Fibroblast of pulmonary artery (primary cell): ENCODE results near the gene TGFB1.
A peak's percentile ranks its signal among the peaks of the same experiment; 100 is the strongest.

Experiments
- DNase-seq: peaks from one replicate; pipeline ENCODE4 v3.0.0-alpha.2; 2010; ENCODE audit warnings: low read depth
- H3K4me3 ChIP-seq: replicated peaks from 2 replicates; pipeline ENCODE4 v1.5.1; 2011; ENCODE audit warnings: low read depth, mild to moderate bottlenecking, control low read depth, low read length, moderate library complexity
- CTCF ChIP-seq: IDR thresholded peaks from 2 replicates; pipeline ENCODE4 v1.5.1; 2011; ENCODE audit warnings: mild to moderate bottlenecking, control low read depth, low read length, inconsistent platforms; ENCODE audit errors: missing control alignments

Gene TGFB1

GRCh38 chr19:41353466-41354342 is at the start of gene TGFB1:
Gene TGFB1, minus strand, starts transcription at chr19:41353922. Its CDS starts 878 bp downstream, at chr19:41353044.
- DNase-seq: peak; percentile 93
- H3K4me3 ChIP-seq: peak within 1 kb of the TSS; percentile 93
- TF ChIP-seq CTCF: peak; percentile 80

DNA sequence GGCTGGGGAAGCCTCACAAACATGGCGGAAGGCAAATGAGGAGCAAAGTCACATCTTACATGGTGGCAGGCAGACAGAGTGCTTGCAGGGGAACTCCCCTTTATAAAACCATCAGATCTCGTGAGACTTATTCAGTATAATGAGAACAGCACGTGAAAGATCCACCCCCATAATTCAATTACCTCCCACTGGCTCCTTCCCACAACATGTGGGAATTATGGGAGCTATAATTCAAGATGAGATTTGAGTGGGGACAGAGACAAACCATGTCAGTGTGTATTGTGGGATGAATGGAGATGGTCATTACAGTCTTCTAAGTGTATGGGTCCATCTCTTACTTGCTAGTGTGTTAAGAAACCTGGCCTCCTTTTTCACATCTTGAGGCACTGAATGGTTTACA is 48.3 kb upstream of the TGFB1 start:
- H3K4me3 ChIP-seq: no peak overlapping the region
- no peak for DNase-seq
- no peak for TF ChIP-seq CTCF

DNA sequence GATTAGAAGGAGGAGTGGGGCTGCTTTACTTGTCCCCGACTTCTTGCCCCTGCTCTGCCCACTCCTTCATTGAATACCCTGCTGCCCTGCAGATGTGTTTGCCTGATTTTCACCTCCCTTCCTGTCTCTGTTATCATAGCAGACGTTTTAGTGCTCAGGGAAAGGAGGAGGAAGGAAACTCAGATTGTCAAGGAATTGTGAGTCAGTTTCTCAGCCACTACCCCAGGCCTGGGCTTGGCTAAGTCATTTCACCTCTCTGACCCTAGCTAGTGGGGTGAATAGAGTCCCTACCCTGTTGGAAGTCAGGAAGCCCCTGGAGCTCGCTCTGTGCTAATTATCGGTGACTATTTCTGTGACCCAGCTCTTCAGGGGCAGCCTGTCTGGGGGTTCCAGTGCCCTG is 47.8 kb upstream of the TGFB1 start:
- no peak for DNase-seq
- no peak overlapping the region for H3K4me3 ChIP-seq
- no peak for TF ChIP-seq CTCF

DNA sequence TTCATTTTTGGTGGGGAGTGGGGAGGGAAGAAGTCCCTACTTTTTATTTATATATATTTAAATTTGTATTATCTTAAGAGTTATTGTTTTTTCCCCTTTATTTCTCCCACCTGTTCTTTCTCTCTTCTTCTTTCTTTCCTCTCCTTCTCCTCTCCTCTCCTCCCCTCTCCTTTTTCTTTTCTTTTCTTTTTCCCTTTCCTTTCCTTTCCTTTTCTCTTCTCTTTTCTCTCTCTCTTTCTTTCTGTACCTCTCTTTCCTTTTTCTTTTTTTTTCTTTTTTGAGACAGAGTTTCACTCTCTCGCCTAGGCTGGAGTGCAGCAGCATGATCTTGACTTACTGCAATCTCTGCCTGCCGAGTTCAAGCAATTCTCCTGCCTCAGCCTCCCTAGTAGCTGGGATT is 45.8 kb upstream of the TGFB1 start:
- no peak for TF ChIP-seq CTCF
- DNase-seq: no peak
- H3K4me3 ChIP-seq: no peak overlapping the region

DNA sequence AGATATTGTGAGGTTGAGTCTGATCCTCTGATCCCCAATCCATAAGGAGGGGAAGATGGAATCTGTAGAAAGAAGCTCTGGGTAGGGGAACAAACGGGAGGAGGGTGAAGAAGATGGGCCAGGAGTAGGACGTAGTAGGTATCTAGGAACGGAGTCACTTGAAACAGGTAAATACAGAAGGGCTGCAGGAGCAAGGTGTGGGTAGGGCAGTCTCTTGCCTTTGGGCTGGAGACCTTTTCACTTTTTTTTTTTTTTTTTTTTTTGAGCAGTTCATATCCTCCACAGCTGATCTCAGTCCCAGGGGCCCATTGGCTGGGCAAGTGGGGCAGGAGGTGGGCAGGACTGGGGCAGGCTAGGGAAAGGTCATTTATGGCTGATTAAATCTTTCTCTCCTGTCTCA is 45.4 kb upstream of the TGFB1 start:
- no peak for DNase-seq
- H3K4me3 ChIP-seq: no peak overlapping the region
- no peak for TF ChIP-seq CTCF

DNA sequence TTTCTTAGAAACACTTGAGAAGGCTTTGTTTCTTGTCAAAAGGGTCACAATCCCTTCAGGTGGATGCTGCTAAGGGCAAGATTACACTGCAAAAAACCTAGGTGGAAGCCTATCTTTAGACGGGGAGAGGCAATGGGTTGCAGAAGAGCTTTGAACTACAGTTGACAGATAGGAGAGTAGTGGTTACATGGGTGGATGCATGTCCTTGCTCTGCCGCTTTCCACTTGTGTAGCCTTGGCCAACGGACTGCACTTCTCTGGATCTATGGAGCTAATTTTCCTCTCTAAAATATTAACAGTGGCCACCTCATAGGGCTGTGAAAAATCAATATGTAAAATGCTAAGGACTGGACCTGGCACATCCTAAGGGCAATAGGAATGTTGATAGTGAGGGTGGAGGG is 44.9 kb upstream of the TGFB1 start:
- H3K4me3 ChIP-seq: peak overlapping the region; percentile 74
- DNase-seq: no peak
- TF ChIP-seq CTCF: no peak

GRCh38 chr19:41398050-41398418 is 44.3 kb upstream of the TGFB1 start:
- TF ChIP-seq CTCF: no peak
- DNase-seq: no peak

More at GRCh38 chr19:41398050-41398418, 44.3 kb upstream of the TGFB1 start:
- H3K4me3 ChIP-seq: peak overlapping the region; percentile 74
